Measurements from ENCODE around the gene TNS1.
A peak's percentile ranks its signal among the peaks of the same experiment; 100 is the strongest.

Gene TNS1

GRCh38 chr2:217886720-217887309 is 116.0 kb downstream of the TNS1 start:
- DNase-seq (ENCODE audit: low spot score): peak; percentile 79

GRCh38 chr2:217886091-217886490 is 116.7 kb downstream of the TNS1 start:
- TF ChIP-seq, protein P1, sequence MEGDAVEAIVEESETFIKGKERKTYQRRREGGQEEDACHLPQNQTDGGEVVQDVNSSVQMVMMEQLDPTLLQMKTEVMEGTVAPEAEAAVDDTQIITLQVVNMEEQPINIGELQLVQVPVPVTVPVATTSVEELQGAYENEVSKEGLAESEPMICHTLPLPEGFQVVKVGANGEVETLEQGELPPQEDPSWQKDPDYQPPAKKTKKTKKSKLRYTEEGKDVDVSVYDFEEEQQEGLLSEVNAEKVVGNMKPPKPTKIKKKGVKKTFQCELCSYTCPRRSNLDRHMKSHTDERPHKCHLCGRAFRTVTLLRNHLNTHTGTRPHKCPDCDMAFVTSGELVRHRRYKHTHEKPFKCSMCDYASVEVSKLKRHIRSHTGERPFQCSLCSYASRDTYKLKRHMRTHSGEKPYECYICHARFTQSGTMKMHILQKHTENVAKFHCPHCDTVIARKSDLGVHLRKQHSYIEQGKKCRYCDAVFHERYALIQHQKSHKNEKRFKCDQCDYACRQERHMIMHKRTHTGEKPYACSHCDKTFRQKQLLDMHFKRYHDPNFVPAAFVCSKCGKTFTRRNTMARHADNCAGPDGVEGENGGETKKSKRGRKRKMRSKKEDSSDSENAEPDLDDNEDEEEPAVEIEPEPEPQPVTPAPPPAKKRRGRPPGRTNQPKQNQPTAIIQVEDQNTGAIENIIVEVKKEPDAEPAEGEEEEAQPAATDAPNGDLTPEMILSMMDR (IDR thresholded peaks at IDR 0.05; ENCODE audit: extremely low read depth, missing control alignments): no peak
- no peak for DNase-seq (ENCODE audit: low spot score)

More at GRCh38 chr2:217886720-217887309, 116.0 kb downstream of the TNS1 start:
- TF ChIP-seq, protein P1 (IDR thresholded peaks at IDR 0.05; ENCODE audit: extremely low read depth, missing control alignments): peak; percentile 75

DNA sequence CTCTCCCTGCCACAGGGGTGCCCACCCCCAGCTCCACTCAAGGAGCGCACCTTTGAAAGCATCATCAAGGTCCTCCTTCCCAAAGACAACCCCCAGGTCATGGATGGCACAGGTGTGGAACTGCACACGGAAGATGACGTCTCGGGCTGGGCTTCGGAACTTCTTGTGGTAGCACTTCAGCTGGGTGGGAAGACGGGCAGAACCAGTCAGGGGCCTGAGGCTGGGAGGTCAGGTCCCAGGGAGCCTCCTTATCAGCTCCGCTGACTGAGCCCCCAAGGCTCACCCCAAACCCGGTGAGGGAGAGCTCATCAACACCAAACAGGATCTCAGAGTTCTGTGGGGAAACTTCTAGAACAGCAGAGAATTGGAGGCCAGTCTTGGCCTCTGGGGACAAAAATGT is 117.8 kb downstream of the TNS1 start:
- TF ChIP-seq, protein P1 (IDR thresholded peaks at IDR 0.05; ENCODE audit: extremely low read depth, missing control alignments): no peak
- DNase-seq (ENCODE audit: low spot score): no peak

DNA sequence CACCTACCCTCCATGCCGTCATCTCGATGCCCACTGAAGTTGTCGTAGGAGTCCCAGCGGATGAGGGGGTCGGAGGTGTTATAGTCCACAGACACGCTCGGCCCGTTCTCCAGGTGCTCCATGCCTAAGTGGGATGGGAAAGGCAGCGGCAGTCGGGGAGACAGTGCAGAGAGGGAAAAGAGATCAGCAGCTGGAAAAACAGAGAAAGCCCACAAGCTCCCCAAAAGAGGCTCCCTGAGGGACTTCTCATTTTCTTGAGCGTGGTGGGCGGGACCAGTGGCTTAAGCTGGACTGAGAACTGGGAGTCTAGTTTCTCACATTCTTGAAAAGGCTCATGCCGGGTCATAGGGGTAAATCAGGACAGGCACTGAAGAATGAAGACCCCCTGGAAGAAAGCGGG is 121.9 kb downstream of the TNS1 start:
- no peak for DNase-seq (ENCODE audit: low spot score)
- TF ChIP-seq, protein P1 (IDR thresholded peaks at IDR 0.05; ENCODE audit: extremely low read depth, missing control alignments): no peak

DNA sequence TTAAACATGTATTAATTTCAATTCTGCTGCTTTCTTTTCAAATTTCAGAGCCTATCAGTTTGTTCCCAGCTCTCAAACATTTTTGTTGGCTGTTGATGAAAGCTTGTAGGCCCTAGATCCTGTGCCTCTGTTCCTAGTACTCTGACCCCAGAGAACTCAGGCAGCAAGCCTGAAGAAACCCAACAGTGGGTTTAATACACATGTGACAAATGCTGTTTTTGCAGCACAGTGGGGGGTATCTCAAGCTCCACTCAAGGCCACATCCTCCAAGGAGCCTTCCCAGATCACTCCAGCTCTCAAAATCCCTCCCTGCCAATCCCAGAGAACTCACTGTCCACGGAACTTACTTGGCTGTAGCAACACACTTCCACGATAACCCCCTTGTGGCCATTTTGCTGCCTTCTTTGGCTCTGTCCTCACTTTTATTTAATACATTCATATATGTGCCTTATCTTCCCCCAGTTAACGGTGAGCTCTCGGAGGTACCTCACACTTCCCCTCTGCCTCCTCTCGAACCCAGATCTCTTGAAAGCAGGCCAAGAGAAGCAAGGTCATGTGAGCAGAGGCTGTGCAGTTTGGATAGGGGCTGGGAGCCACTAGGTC is 122.4 kb downstream of the TNS1 start:
- TF ChIP-seq, protein P1 (IDR thresholded peaks at IDR 0.05; ENCODE audit: extremely low read depth, missing control alignments): no peak
- DNase-seq (ENCODE audit: low spot score): no peak

DNA sequence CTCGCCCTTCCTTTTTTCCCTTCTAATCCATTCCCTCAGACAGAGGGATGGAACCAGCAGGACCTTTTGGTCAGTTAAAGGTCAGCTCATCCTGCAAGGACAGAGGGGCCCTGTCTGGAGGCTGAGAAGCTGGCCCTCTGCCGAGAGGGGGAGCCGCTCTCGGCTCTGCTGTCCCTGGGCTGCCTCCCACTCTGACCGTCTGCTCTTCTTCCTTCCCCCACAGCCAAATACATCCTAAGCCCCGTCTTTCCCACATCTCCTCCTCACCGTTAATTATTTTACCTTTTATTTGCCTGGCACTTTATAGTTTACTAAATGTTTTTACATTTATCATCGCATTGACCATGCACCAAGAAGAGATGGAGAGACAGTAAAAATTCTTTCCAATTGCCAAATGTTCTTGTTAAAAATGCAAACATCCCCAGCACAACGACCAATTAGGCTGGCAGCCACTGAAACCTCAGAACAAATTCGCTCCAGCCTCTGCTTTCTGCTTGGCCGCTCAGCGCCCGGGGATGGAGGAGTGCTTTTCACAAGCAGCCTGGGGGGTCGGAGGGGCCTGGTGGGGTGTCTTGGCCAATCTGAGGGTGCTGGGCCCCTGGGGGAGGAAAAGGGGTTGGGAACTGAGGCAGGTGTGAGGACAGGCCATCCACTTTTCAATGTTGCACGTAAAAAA is 123.7 kb downstream of the TNS1 start:
- TF ChIP-seq, protein P1 (IDR thresholded peaks at IDR 0.05; ENCODE audit: extremely low read depth, missing control alignments): no peak
- no peak for DNase-seq (ENCODE audit: low spot score)

DNA sequence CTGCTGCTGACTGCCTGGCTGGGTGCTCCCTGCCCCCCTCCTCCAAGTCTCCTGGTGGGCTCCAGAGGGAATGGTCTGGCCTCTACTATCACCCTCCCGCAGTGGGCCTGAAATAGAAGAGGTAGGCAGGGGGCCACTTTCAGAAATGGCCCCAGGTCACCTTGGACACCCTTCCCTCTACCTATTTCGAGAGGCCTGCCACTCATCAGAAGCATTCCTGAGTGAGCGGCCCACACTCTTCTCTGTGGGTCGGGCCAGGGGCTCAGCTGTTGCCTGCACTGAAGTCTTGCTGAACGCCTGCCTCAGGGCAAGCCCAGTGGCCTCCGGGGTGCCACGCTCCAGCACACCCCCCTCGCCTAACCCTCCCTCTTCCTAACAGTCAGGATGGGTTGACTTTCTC is 124.9 kb downstream of the TNS1 start:
- TF ChIP-seq, protein P1 (IDR thresholded peaks at IDR 0.05; ENCODE audit: extremely low read depth, missing control alignments): no peak
- no peak for DNase-seq (ENCODE audit: low spot score)
